22Rv1 (cell line): ENCODE data around the gene TRAPPC11.

Source experiments
- ZFX ChIP-seq: fragments of 450-650 bp; IDR thresholded peaks from 2 replicates; pipeline ENCODE4 v1.6.1; 2017; ENCODE audit warnings: antibody characterized with exemption, borderline replicate concordance
- TF ChIP-seq, protein P1 (sequence below): fragments of 450-650 bp; IDR thresholded peaks from 2 replicates; pipeline ENCODE4 v1.5.1; 2017; ENCODE audit warnings: mild to moderate bottlenecking

DNA sequence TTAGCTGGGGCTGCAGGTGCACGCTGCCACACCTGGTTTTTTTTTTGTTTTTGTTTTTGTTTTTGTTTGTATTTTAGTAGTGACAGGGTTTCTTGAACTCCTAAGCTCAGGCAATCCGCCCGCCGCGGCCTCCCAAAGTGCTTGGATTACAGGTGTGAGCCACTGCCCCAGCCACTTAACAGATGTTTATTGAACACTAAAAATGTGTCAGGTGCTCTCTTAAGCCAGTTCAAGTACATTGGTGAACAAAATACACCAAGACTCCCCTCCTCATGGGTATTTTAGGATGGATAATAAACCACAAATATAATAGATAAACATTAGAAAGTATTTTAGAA lies 69.9 kb downstream of the TRAPPC11 start:
- TF ChIP-seq, protein P1, sequence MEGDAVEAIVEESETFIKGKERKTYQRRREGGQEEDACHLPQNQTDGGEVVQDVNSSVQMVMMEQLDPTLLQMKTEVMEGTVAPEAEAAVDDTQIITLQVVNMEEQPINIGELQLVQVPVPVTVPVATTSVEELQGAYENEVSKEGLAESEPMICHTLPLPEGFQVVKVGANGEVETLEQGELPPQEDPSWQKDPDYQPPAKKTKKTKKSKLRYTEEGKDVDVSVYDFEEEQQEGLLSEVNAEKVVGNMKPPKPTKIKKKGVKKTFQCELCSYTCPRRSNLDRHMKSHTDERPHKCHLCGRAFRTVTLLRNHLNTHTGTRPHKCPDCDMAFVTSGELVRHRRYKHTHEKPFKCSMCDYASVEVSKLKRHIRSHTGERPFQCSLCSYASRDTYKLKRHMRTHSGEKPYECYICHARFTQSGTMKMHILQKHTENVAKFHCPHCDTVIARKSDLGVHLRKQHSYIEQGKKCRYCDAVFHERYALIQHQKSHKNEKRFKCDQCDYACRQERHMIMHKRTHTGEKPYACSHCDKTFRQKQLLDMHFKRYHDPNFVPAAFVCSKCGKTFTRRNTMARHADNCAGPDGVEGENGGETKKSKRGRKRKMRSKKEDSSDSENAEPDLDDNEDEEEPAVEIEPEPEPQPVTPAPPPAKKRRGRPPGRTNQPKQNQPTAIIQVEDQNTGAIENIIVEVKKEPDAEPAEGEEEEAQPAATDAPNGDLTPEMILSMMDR: no peak
- no peak for TF ChIP-seq ZFX
